ENCODE measurements around the gene ADAMTS8.

Gene ADAMTS8

GRCh38 chr11:130370845-130371590 is 57.4 kb downstream of the ADAMTS8 start (continued):
- TF ChIP-seq, protein P1, sequence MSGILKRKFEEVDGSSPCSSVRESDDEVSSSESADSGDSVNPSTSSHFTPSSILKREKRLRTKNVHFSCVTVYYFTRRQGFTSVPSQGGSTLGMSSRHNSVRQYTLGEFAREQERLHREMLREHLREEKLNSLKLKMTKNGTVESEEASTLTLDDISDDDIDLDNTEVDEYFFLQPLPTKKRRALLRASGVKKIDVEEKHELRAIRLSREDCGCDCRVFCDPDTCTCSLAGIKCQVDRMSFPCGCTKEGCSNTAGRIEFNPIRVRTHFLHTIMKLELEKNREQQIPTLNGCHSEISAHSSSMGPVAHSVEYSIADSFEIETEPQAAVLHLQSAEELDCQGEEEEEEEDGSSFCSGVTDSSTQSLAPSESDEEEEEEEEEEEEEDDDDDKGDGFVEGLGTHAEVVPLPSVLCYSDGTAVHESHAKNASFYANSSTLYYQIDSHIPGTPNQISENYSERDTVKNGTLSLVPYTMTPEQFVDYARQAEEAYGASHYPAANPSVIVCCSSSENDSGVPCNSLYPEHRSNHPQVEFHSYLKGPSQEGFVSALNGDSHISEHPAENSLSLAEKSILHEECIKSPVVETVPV (CRISPR knock-in tag; IDR thresholded peaks at IDR 0.05): no peak

- TF ChIP-seq ZNF8 (CRISPR knock-in tag; IDR thresholded peaks at IDR 0.05) (no peak), SNAI2 (CRISPR knock-in tag; IDR thresholded peaks at IDR 0.05) (no peak), ISL1 (CRISPR knock-in tag; IDR thresholded peaks at IDR 0.05) (no peak), ZNF70 (CRISPR knock-in tag; IDR thresholded peaks at IDR 0.05) (no peak), ZNF565 (CRISPR knock-in tag; conservative IDR thresholded peaks at IDR 0.05; ENCODE audit: low read depth) (no peak), PATZ1 (CRISPR knock-in tag; IDR thresholded peaks at IDR 0.05; ENCODE audit: borderline replicate concordance) (no peak), TOX (CRISPR knock-in tag; IDR thresholded peaks at IDR 0.05; ENCODE audit: borderline replicate concordance) (no peak), TCF4 (CRISPR knock-in tag; IDR thresholded peaks at IDR 0.05; ENCODE audit: borderline replicate concordance) (no peak), ZC3H10 (CRISPR knock-in tag; IDR thresholded peaks at IDR 0.05) (no peak), ZFP30 (CRISPR knock-in tag; IDR thresholded peaks at IDR 0.05) (no peak), ZFP3 (CRISPR knock-in tag; IDR thresholded peaks at IDR 0.05) (no peak), GLIS3 (CRISPR knock-in tag; IDR thresholded peaks at IDR 0.05) (no peak), ESRRG (CRISPR knock-in tag; IDR thresholded peaks at IDR 0.05) (no peak), RARB (CRISPR knock-in tag; IDR thresholded peaks at IDR 0.05) (no peak)
- no peak for ATAC-seq
Measured at GRCh38 chr11:130369713-130370112, 58.7 kb downstream of the ADAMTS8 start.

DNA sequence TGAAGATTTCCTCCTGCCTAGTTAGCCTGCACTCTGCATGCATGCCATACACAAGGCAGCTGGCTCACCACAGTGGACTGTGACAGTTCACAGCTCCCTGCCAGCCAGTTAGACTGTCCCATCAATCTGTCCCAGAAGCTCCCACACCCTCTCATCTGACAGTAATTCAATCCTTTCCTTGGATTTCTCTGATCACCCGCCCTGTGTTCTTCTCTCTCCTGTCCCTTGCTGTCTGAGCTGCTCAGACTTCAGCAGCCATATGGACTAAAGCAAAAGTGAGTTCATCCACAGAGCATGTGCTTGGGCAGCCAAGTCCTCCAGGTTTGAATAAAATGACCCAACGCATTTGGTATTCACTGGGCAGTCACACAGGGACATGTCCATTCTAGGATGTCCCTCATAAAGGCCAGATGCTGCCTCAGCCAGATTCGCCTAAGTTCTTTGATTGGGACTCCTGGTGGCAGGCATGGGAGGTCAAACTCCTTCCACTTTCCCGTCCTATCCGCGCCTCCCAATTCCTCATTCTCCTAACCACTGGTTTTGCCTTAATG is 59.2 kb downstream of the ADAMTS8 start:
- TF ChIP-seq, protein P2, sequence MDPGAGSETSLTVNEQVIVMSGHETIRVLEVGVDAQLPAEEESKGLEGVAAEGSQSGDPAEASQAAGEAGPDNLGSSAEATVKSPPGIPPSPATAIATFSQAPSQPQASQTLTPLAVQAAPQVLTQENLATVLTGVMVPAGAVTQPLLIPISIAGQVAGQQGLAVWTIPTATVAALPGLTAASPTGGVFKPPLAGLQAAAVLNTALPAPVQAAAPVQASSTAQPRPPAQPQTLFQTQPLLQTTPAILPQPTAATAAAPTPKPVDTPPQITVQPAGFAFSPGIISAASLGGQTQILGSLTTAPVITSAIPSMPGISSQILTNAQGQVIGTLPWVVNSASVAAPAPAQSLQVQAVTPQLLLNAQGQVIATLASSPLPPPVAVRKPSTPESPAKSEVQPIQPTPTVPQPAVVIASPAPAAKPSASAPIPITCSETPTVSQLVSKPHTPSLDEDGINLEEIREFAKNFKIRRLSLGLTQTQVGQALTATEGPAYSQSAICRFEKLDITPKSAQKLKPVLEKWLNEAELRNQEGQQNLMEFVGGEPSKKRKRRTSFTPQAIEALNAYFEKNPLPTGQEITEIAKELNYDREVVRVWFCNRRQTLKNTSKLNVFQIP (CRISPR knock-in tag; IDR thresholded peaks at IDR 0.05; ENCODE audit: borderline replicate concordance, low read depth): no peak
- no peak for TF ChIP-seq RARB (CRISPR knock-in tag; IDR thresholded peaks at IDR 0.05)
- TF ChIP-seq GLIS3 (CRISPR knock-in tag; IDR thresholded peaks at IDR 0.05): no peak
- TF ChIP-seq CSDC2 (CRISPR knock-in tag; IDR thresholded peaks at IDR 0.05): no peak
- TF ChIP-seq ZNF565 (CRISPR knock-in tag; conservative IDR thresholded peaks at IDR 0.05; ENCODE audit: low read depth): no peak
- no peak for TF ChIP-seq ESRRG (CRISPR knock-in tag; IDR thresholded peaks at IDR 0.05)
- TF ChIP-seq PPARA (CRISPR knock-in tag; IDR thresholded peaks at IDR 0.05; ENCODE audit: borderline replicate concordance): no peak
- no peak for TF ChIP-seq ZC3H10 (CRISPR knock-in tag; IDR thresholded peaks at IDR 0.05)
- no peak for TF ChIP-seq PATZ1 (CRISPR knock-in tag; IDR thresholded peaks at IDR 0.05; ENCODE audit: borderline replicate concordance)
- TF ChIP-seq, protein P1 (CRISPR knock-in tag; IDR thresholded peaks at IDR 0.05): no peak
- no peak for TF ChIP-seq OSR1 (CRISPR knock-in tag; IDR thresholded peaks at IDR 0.05)

GRCh38 chr11:130359419-130359818 is 69.0 kb downstream of the ADAMTS8 start:
- TF ChIP-seq TOX (CRISPR knock-in tag; IDR thresholded peaks at IDR 0.05; ENCODE audit: borderline replicate concordance) (no peak), SNAI2 (CRISPR knock-in tag; IDR thresholded peaks at IDR 0.05) (no peak), CSDC2 (CRISPR knock-in tag; IDR thresholded peaks at IDR 0.05) (no peak), ZNF565 (CRISPR knock-in tag; conservative IDR thresholded peaks at IDR 0.05; ENCODE audit: low read depth) (no peak), GLIS3 (CRISPR knock-in tag; IDR thresholded peaks at IDR 0.05) (no peak), ZFP30 (CRISPR knock-in tag; IDR thresholded peaks at IDR 0.05) (no peak), ZNF8 (CRISPR knock-in tag; IDR thresholded peaks at IDR 0.05) (no peak)
- ATAC-seq: no peak

More for the DNA sequence above, 59.2 kb downstream of the ADAMTS8 start:
- ATAC-seq: peak; percentile 21; the same call in 2 of the 3 replicates
